HG03103 (cell line): ENCODE measurements around the gene TRMT44.

Source experiments
- ATAC-seq: cut with Tn5 transposase; IDR thresholded peaks from one replicate; pipeline ENCODE4 v1.9.1; 2021; ENCODE audit warnings: low read depth; ENCODE audit not compliant: unreplicated experiment

The TRMT44 gene

GRCh38 chr4:8440492-8441311 is at the start of gene TRMT44, which contains the start of gene ACOX3:
Gene TRMT44, plus strand, starts transcription at chr4:8440777. Its CDS starts 46 bp downstream, at chr4:8440823.
Gene ACOX3, minus strand, starts transcription at chr4:8440723. Its CDS starts 24,202 bp downstream, at chr4:8416521.
- peak; percentile 76 for ATAC-seq

GRCh38 chr4:8391071-8391470 is 49.5 kb upstream of the TRMT44 start:
- ATAC-seq: no peak

- peak; percentile 81 for ATAC-seq
These were observed 48.6 kb upstream of the TRMT44 start for GRCh38 chr4:8391972-8392371.

- ATAC-seq: no peak
These were observed 47.9 kb upstream of the TRMT44 start for GRCh38 chr4:8392591-8393190.

- ATAC-seq: no peak
These were observed 47.0 kb upstream of the TRMT44 start for GRCh38 chr4:8393593-8394038.

GRCh38 chr4:8394061-8394519 is 46.5 kb upstream of the TRMT44 start:
- no peak for ATAC-seq

- no peak for ATAC-seq
These were observed 45.8 kb upstream of the TRMT44 start for GRCh38 chr4:8394806-8395205.

- no peak for ATAC-seq
These were observed 44.9 kb upstream of the TRMT44 start for GRCh38 chr4:8395504-8396296.

GRCh38 chr4:8396762-8397406 is 43.7 kb upstream of the TRMT44 start:
- no peak for ATAC-seq

GRCh38 chr4:8398347-8398746 is 42.2 kb upstream of the TRMT44 start:
- no peak for ATAC-seq

- no peak for ATAC-seq
These were observed 41.3 kb upstream of the TRMT44 start for GRCh38 chr4:8399298-8399697.

- no peak for ATAC-seq
These were observed 39.8 kb upstream of the TRMT44 start for GRCh38 chr4:8400632-8401325.

GRCh38 chr4:8401665-8402064 is 38.9 kb upstream of the TRMT44 start:
- ATAC-seq: no peak

- ATAC-seq: no peak
These were observed 38.4 kb upstream of the TRMT44 start for GRCh38 chr4:8402181-8402597.

- ATAC-seq: no peak
These were observed 37.9 kb upstream of the TRMT44 start for GRCh38 chr4:8402640-8403039.

- no peak for ATAC-seq
These were observed 37.3 kb upstream of the TRMT44 start for GRCh38 chr4:8403173-8403753.

GRCh38 chr4:8403976-8404375 is 36.6 kb upstream of the TRMT44 start:
- ATAC-seq: no peak

- no peak for ATAC-seq
These were observed 35.6 kb upstream of the TRMT44 start for GRCh38 chr4:8404791-8405515.

GRCh38 chr4:8405516-8405875 is 35.1 kb upstream of the TRMT44 start:
- no peak for ATAC-seq
